Smooth muscle cell (in vitro differentiated cells): ENCODE data around the gene PLCL1. TPM values are rescaled to one million over a fixed set of nuclear protein-coding genes. Genes with fewer than 3 reads are reported as not detected.

Experiments used
- DNase-seq: peaks from one replicate; lab custom pipeline; 2025; ENCODE audit not compliant: unreplicated experiment; lab: John Stamatoyannopoulos, UW
- H2AFZ ChIP-seq: fragments of 200-600 bp; sonication (generic); 2 replicates; pipeline ENCODE4 v1.6.0; 2016; ENCODE audit warnings: antibody characterized with exemption, low read depth, mild to moderate bottlenecking
- H3F3A ChIP-seq: fragments of 200-600 bp; sonication (generic); 2 replicates; pipeline ENCODE4 v1.6.0; 2017; ENCODE audit warnings: antibody characterized with exemption, low read depth
- H3K27ac ChIP-seq: fragments of 200-600 bp; sonication (generic); 2 replicates; pipeline ENCODE4 v1.5.1; 2016; ENCODE audit warnings: low read depth, mild to moderate bottlenecking
- H3K27me3 ChIP-seq: fragments of 200-600 bp; sonication (generic); 2 replicates; pipeline ENCODE4 v1.6.1; 2016; ENCODE audit warnings: low read depth, mild to moderate bottlenecking
- H3K36me3 ChIP-seq: fragments of 200-600 bp; sonication (generic); 2 replicates; pipeline ENCODE4 v1.5.1; 2016; ENCODE audit warnings: low read depth
- H3K4me1 ChIP-seq: fragments of 200-600 bp; sonication (generic); 2 replicates; pipeline ENCODE4 v1.5.1; 2016; ENCODE audit warnings: low read depth
- H3K4me2 ChIP-seq: fragments of 200-600 bp; sonication (generic); 2 replicates; pipeline ENCODE4 v1.6.0; 2016; ENCODE audit warnings: mild to moderate bottlenecking
- H3K4me3 ChIP-seq: fragments of 200-600 bp; sonication (generic); 2 replicates; pipeline ENCODE4 v1.5.1; 2016; ENCODE audit warnings: mild to moderate bottlenecking
- H3K79me2 ChIP-seq: fragments of 200-600 bp; sonication (generic); 2 replicates; pipeline ENCODE4 v1.6.0; 2016; ENCODE audit warnings: low read depth, mild to moderate bottlenecking
- H3K9ac ChIP-seq: fragments of 200-600 bp; sonication (generic); 2 replicates; pipeline ENCODE4 v1.6.0; 2016; ENCODE audit warnings: low read depth
- H3K9me3 ChIP-seq: fragments of 200-600 bp; sonication (generic); replicated peaks from 2 replicates; pipeline ENCODE4 v1.5.1; 2016; ENCODE audit warnings: low read depth
- H4K20me1 ChIP-seq: fragments of 200-600 bp; sonication (generic); 2 replicates; pipeline ENCODE4 v1.6.0; 2016; ENCODE audit warnings: low read depth
- CTCF ChIP-seq: fragments of 200-600 bp; sonication (generic); IDR thresholded peaks from 2 replicates; pipeline ENCODE4 v1.5.1; 2017; ENCODE audit warnings: borderline replicate concordance, mild to moderate bottlenecking, antibody characterized with exemption; ENCODE audit not compliant: insufficient read depth, poor library complexity, severe bottlenecking
- WGBS: methylation state at CpG from one replicate; pipeline ENCODE4 v1.1.7; 2016; ENCODE audit warnings: low lambda C conversion rate; 5-methylcytosine and 5-hydroxymethylcytosine counted together
- polyA plus RNA-seq: library from polyadenylated mRNA; unstranded; fragments of >200 nt; fragmentation: Nextera tagmentation; extraction: Ambion mirVana; gene quantifications from 2 replicates; pipeline ENCODE4 v1.2.1, GENCODE V29; 2016
- total RNA-seq: library from RNA; depleted of rRNA; stranded (reverse); fragments of >200 nt; gene quantifications from 2 replicates; pipeline ENCODE4 v1.2.3, GENCODE V29; 2014

The PLCL1 gene
- total and polyA plus RNA-seq, 2 experiments from 2014 or later, result 0.87 to 1.3 TPM

- 84% methylated on average over 5 of the region's 5 CpGs for WGBS
Observed at GRCh38 chr2:197929008-197929885, 124.9 kb downstream of the PLCL1 start.

GRCh38 chr2:197929886-197930227, 125.5 kb downstream of the PLCL1 start:
- Histone ChIP-seq H3F3A (no peaks in the 10 kb centered on the region), H3K9ac (no peak overlapping the region), H3K27me3 (no peaks in the 10 kb centered on the region), H3K79me2 (no peaks in the 10 kb centered on the region), H2AFZ (no peak overlapping the region), H3K4me2 (no peak overlapping the region), H4K20me1 (no peaks in the 10 kb centered on the region), H3K27ac (no peak overlapping the region), H3K36me3 (no peaks in the 10 kb centered on the region), H3K4me3 (no peak overlapping the region), H3K9me3 (no peaks in the 10 kb centered on the region), H3K4me1 (no peaks in the 10 kb centered on the region)
- no peak for TF ChIP-seq CTCF
- no peak for DNase-seq

More at GRCh38 chr2:197929008-197929885, 124.9 kb downstream of the PLCL1 start:
- DNase-seq, result no peak
- Histone ChIP-seq H3K79me2 (no peaks in the 10 kb centered on the region), H2AFZ (no peak overlapping the region), H3F3A (no peaks in the 10 kb centered on the region), H4K20me1 (no peaks in the 10 kb centered on the region), H3K27me3 (no peaks in the 10 kb centered on the region), H3K36me3 (no peaks in the 10 kb centered on the region), H3K9ac (no peak overlapping the region), H3K4me2 (no peak overlapping the region), H3K9me3 (no peaks in the 10 kb centered on the region), H3K4me1 (no peaks in the 10 kb centered on the region), H3K4me3 (no peak overlapping the region), H3K27ac (no peak overlapping the region)
- no peak for TF ChIP-seq CTCF

GRCh38 chr2:197930570-197931278, 126.3 kb downstream of the PLCL1 start:
- H3K27ac ChIP-seq, result no peak overlapping the region
- WGBS, result 91% methylated on average over 4 of the region's 4 CpGs
- H3K4me3 ChIP-seq, result no peak overlapping the region
- no peak overlapping the region for H2AFZ ChIP-seq
- H3K9ac ChIP-seq, result no peak overlapping the region
- H3K79me2 ChIP-seq, result no peaks in the 10 kb centered on the region
- H4K20me1 ChIP-seq, result no peaks in the 10 kb centered on the region
- H3F3A ChIP-seq, result no peaks in the 10 kb centered on the region
- H3K4me1 ChIP-seq, result no peaks in the 10 kb centered on the region
- H3K4me2 ChIP-seq, result no peak overlapping the region
- no peaks in the 10 kb centered on the region for H3K27me3 ChIP-seq
- no peak for DNase-seq
- H3K36me3 ChIP-seq, result no peaks in the 10 kb centered on the region
- no peaks in the 10 kb centered on the region for H3K9me3 ChIP-seq
- no peak for TF ChIP-seq CTCF
